Natural killer cell (primary cell): ENCODE measurements around the gene VWA8. TPM values are rescaled to one million over a fixed set of nuclear protein-coding genes. Genes with fewer than 3 reads are reported as not detected.

Experiments
- ATAC-seq, 3 donors: fragments of 150-1000 bp in 2 of 3; fragments of 200-7000 bp in 1 of 3; cut with Tn5 transposase; 1 replicate in 1 of 3; 2 replicates in 2 of 3; pipeline ENCODE4 v1.10.0; 2021; ENCODE audit warnings: mild to moderate bottlenecking in 2 of 3, moderate library complexity in 2 of 3
- DNase-seq, 2 donors: peaks; one replicate each; pipeline versions ENCODE4 v3.0.0 to v3.0.0-alpha.2; 2013 to 2021; ENCODE audit warnings: mixed read lengths in 1 of 2
- H3K27ac ChIP-seq: one replicate; pipeline ENCODE4 v1.5.1; 2013; ENCODE audit warnings: mild to moderate bottlenecking, low read length
- H3K27me3 ChIP-seq: one replicate; pipeline ENCODE4 v1.6.1; 2013; ENCODE audit warnings: low read length; ENCODE audit not compliant: control insufficient read depth, insufficient read depth
- H3K36me3 ChIP-seq: one replicate; pipeline ENCODE4 v1.6.1; 2013; ENCODE audit warnings: low read length; ENCODE audit not compliant: control insufficient read depth, insufficient read depth
- H3K4me1 ChIP-seq: one replicate; pipeline ENCODE4 v1.6.1; 2013; ENCODE audit warnings: low read length; ENCODE audit not compliant: control insufficient read depth, insufficient read depth
- H3K4me3 ChIP-seq: one replicate; pipeline ENCODE4 v1.5.1; 2013; ENCODE audit warnings: low read length
- H3K9me3 ChIP-seq: one replicate; pipeline ENCODE4 v1.6.1; 2013; ENCODE audit warnings: low read length; ENCODE audit not compliant: control insufficient read depth, insufficient read depth
- H3K27ac Mint-ChIP-seq, 2 donors: one replicate each; pipeline ENCODE4 v1.8.0; 2022; ENCODE audit warnings: mild to moderate bottlenecking in 2 of 2, mixed read lengths in 2 of 2, moderate library complexity in 1 of 2
- H3K27me3 Mint-ChIP-seq, 2 donors: one replicate each; pipeline ENCODE4 v1.8.0; 2022; ENCODE audit warnings: low read depth in 2 of 2, mixed read lengths in 2 of 2
- H3K36me3 Mint-ChIP-seq: one replicate; pipeline ENCODE4 v1.8.0; 2022; ENCODE audit warnings: mixed read lengths
- H3K4me1 Mint-ChIP-seq, 2 donors: one replicate each; pipeline ENCODE4 v1.8.0; 2022; ENCODE audit warnings: mixed read lengths in 2 of 2
- H3K4me3 Mint-ChIP-seq: one replicate; pipeline ENCODE4 v1.8.0; 2022; ENCODE audit warnings: mild to moderate bottlenecking, moderate library complexity, mixed read lengths
- H3K9me3 Mint-ChIP-seq, 2 donors: one replicate each; pipeline ENCODE4 v1.8.0; 2022; ENCODE audit warnings: mixed read lengths in 2 of 2
- CTCF ChIP-seq: fragments of 200-600 bp; IDR thresholded peaks from one replicate; pipeline ENCODE4 v1.8.0; 2022; ENCODE audit warnings: antibody characterized with exemption
- WGBS: methylation state at CpG from one replicate; pipeline ENCODE4 v1.1.7; 2013; ENCODE audit warnings: missing lambda C conversion rate; ENCODE audit not compliant: insufficient coverage; 5-methylcytosine and 5-hydroxymethylcytosine counted together
- intact Hi-C: fragments of 100-400 bp; cut with micrococcal nuclease; formaldehyde crosslinking; loops from one replicate; pipeline ENCODE4 v1.14.2; 2022
- total RNA-seq, 4 donors: library from RNA; stranded (reverse); fragments of 120-200 nt in 1 of 4; gene quantifications; one replicate each; pipeline versions ENCODE4 v1.2.3 to v1.2.4, GENCODE V29; 2013 to 2022

The VWA8 gene
- total RNA-seq, 3 donors from 2014 or later (not counting 1 experiment from before 2014, with no cell fraction given) = 21.9 to 27.5 (median 22.6) TPM

GRCh38 chr13:41599619-41600018 is 361.3 kb downstream of the VWA8 start:
- ATAC-seq (no peak), DNase-seq (no peak)
- intact Hi-C loops = no loop called here
- H3K4me1 Mint-ChIP-seq = peaks cover 6 to 11% of the 10 kb centered on the region in 2 donors
- Histone ChIP-seq H3K4me1 (no peaks in the 10 kb centered on the region), H3K9me3 (no peaks in the 10 kb centered on the region), H3K36me3 (peaks cover 10% of the 10 kb centered on the region), H3K27me3 (no peaks in the 10 kb centered on the region), H3K27ac (no peak overlapping the region), H3K4me3 (no peak overlapping the region)
- H3K4me3 Mint-ChIP-seq = no peak overlapping the region
- no peaks in the 10 kb centered on the region for H3K9me3 Mint-ChIP-seq
- peak overlapping the region in 1 of 2 donors; percentile 30 for H3K27ac Mint-ChIP-seq
- TF ChIP-seq CTCF = no peak
- peaks cover 9% of the 10 kb centered on the region for H3K36me3 Mint-ChIP-seq
- no peaks in the 10 kb centered on the region for H3K27me3 Mint-ChIP-seq
- 94% methylated on average over 3 of the region's 3 CpGs for WGBS

GRCh38 chr13:41597348-41598041 is 363.4 kb downstream of the VWA8 start:
- H3K4me1 Mint-ChIP-seq = peaks cover 6 to 11% of the 10 kb centered on the region in 2 donors
- H3K36me3 Mint-ChIP-seq = peaks cover 9% of the 10 kb centered on the region
- no peak overlapping the region for H3K27ac Mint-ChIP-seq
- intact Hi-C loops = no loop called here
- Histone ChIP-seq H3K4me3 (no peak overlapping the region), H3K36me3 (peaks cover 4% of the 10 kb centered on the region), H3K9me3 (no peaks in the 10 kb centered on the region), H3K27ac (no peak overlapping the region), H3K27me3 (no peaks in the 10 kb centered on the region), H3K4me1 (no peaks in the 10 kb centered on the region)
- no peak overlapping the region for H3K4me3 Mint-ChIP-seq
- no peaks in the 10 kb centered on the region for H3K27me3 Mint-ChIP-seq
- no peak for TF ChIP-seq CTCF
- ATAC-seq = no peak
- no peak for DNase-seq
- WGBS = 100% methylated on average over 1 of the region's 2 CpGs
- no peaks in the 10 kb centered on the region for H3K9me3 Mint-ChIP-seq

- no peaks in the 10 kb centered on the region for H3K4me1 ChIP-seq
- H3K36me3 ChIP-seq = peaks cover under 1% of the 10 kb centered on the region
- DNase-seq (no peak), ATAC-seq (no peak)
- no peaks in the 10 kb centered on the region for H3K9me3 ChIP-seq
- H3K9me3 Mint-ChIP-seq = no peaks in the 10 kb centered on the region
- peaks cover 6% of the 10 kb centered on the region for H3K36me3 Mint-ChIP-seq
- no peaks in the 10 kb centered on the region for H3K27me3 ChIP-seq
- H3K4me3 ChIP-seq = no peak overlapping the region
- peaks cover 6 to 11% of the 10 kb centered on the region in 2 donors for H3K4me1 Mint-ChIP-seq
- peak overlapping the region in 1 of 2 donors; percentile 25 for H3K27ac Mint-ChIP-seq
- intact Hi-C loops = no loop called here
- H3K4me3 Mint-ChIP-seq = no peak overlapping the region
- H3K27ac ChIP-seq = no peak overlapping the region
- no peaks in the 10 kb centered on the region for H3K27me3 Mint-ChIP-seq
- no peak for TF ChIP-seq CTCF
These were observed 364.7 kb downstream of the VWA8 start for GRCh38 chr13:41596190-41596589.

- H3K36me3 ChIP-seq = no peaks in the 10 kb centered on the region
- H3K27me3 ChIP-seq = no peaks in the 10 kb centered on the region
- no peaks in the 10 kb centered on the region for H3K9me3 ChIP-seq
- no peak overlapping the region for H3K27ac ChIP-seq
- TF ChIP-seq CTCF = no peak
- DNase-seq (no peak), ATAC-seq (no peak)
- 88% methylated on average over 1 of the region's 1 CpG for WGBS
- peaks cover 6 to 11% of the 10 kb centered on the region in 2 donors for H3K4me1 Mint-ChIP-seq
- H3K27me3 Mint-ChIP-seq = no peaks in the 10 kb centered on the region
- intact Hi-C loops = no loop called here
- no peak overlapping the region for H3K4me3 Mint-ChIP-seq
- no peak overlapping the region for H3K27ac Mint-ChIP-seq
- H3K9me3 Mint-ChIP-seq = no peaks in the 10 kb centered on the region
- H3K36me3 Mint-ChIP-seq = peaks cover 4% of the 10 kb centered on the region
- no peak overlapping the region for H3K4me3 ChIP-seq
- H3K4me1 ChIP-seq = no peaks in the 10 kb centered on the region
These were observed 365.6 kb downstream of the VWA8 start for GRCh38 chr13:41595298-41595697.
